Keratinocyte (primary cell): ENCODE measurements around the gene TMEM150B. TPM values are rescaled to one million over a fixed set of nuclear protein-coding genes. Genes with fewer than 3 reads are reported as not detected.

Experiments
- DNase-seq: peaks from one replicate; pipeline ENCODE4 v3.0.0-alpha.2; 2011; ENCODE audit warnings: low read depth, missing footprints, low spot score
- FAIRE-seq: peaks from 2 replicates; lab custom pipeline; 2011; peaks lifted over from hg19 to GRCh38; lab: Jason Lieb, UNC
- H2AFZ ChIP-seq: 2 replicates; pipeline ENCODE4 v1.6.0; 2012; ENCODE audit warnings: low read length, control low read depth, inconsistent platforms; ENCODE audit not compliant: control insufficient read depth
- H3K27ac ChIP-seq: 2 replicates; pipeline ENCODE4 v1.5.1; 2011; ENCODE audit warnings: low read length; ENCODE audit not compliant: control insufficient read depth, insufficient read depth
- H3K27me3 ChIP-seq: 3 replicates; pipeline ENCODE4 v1.6.0; 2011; ENCODE audit warnings: low read length; ENCODE audit not compliant: control insufficient read depth, insufficient read depth; ENCODE audit errors: extremely low read depth
- H3K36me3 ChIP-seq, 2 experiments: 2 replicates in 1 of 2; 3 replicates in 1 of 2; pipeline ENCODE4 v1.5.1; 2011; ENCODE audit warnings: low read length in 2 of 2, mild to moderate bottlenecking in 1 of 2; ENCODE audit not compliant: control insufficient read depth in 2 of 2, insufficient read depth in 2 of 2; ENCODE audit errors: extremely low read depth in 1 of 2
- H3K4me1 ChIP-seq: 3 replicates; pipeline ENCODE4 v1.5.1; 2011; ENCODE audit warnings: low read length; ENCODE audit not compliant: control insufficient read depth, insufficient read depth; ENCODE audit errors: extremely low read depth
- H3K4me2 ChIP-seq: 3 replicates; pipeline ENCODE4 v1.6.0; 2011; ENCODE audit warnings: low read depth, low read length; ENCODE audit not compliant: control insufficient read depth, insufficient read depth; ENCODE audit errors: extremely low read depth
- H3K4me3 ChIP-seq, 3 experiments: fragments of 200-600 bp in 1 of 3; sonication (generic) in 1 of 3; 2 replicates in 2 of 3; 3 replicates in 1 of 3; pipeline ENCODE4 v1.5.1; 2011 to 2016; ENCODE audit warnings: low read length in 3 of 3, mild to moderate bottlenecking in 3 of 3, control low read depth in 2 of 3, inconsistent platforms in 1 of 3, low read depth in 1 of 3, mixed read lengths in 1 of 3, mixed run types in 1 of 3, moderate library complexity in 1 of 3; ENCODE audit not compliant: control insufficient read depth in 2 of 3, insufficient read depth in 2 of 3; ENCODE audit errors: extremely low read depth in 1 of 3
- H3K79me2 ChIP-seq: 2 replicates; pipeline ENCODE4 v1.6.0; 2012; ENCODE audit warnings: low read length; ENCODE audit not compliant: control insufficient read depth, insufficient read depth
- H3K9ac ChIP-seq: 3 replicates; pipeline ENCODE4 v1.6.0; 2011; ENCODE audit warnings: low read length; ENCODE audit not compliant: control insufficient read depth, insufficient read depth; ENCODE audit errors: extremely low read depth
- H3K9me1 ChIP-seq: 3 replicates; pipeline ENCODE4 v1.6.0; 2011; ENCODE audit warnings: low read length; ENCODE audit not compliant: control insufficient read depth, insufficient read depth; ENCODE audit errors: extremely low read depth
- H3K9me3 ChIP-seq: 2 replicates; pipeline ENCODE4 v1.5.1; 2012; ENCODE audit warnings: low read depth, low read length; ENCODE audit not compliant: control insufficient read depth
- H4K20me1 ChIP-seq: 3 replicates; pipeline ENCODE4 v1.6.0; 2011; ENCODE audit warnings: low read length; ENCODE audit not compliant: control insufficient read depth, insufficient read depth; ENCODE audit errors: extremely low read depth
- CTCF ChIP-seq, 3 experiments: IDR thresholded peaks in 1 of 3; conservative IDR thresholded peaks in 1 of 3; optimal IDR thresholded peaks in 1 of 3; 2 replicates in 2 of 3; 3 replicates in 1 of 3; pipeline versions ENCODE3 to v1.5.1; 2011; ENCODE audit warnings: low read length in 3 of 3, mild to moderate bottlenecking in 3 of 3, moderate library complexity in 2 of 3, control low read depth in 1 of 3, inconsistent platforms in 1 of 3; ENCODE audit not compliant: insufficient read depth in 2 of 3; ENCODE audit errors: extremely low read depth in 1 of 3
- EZH2 ChIP-seq: IDR thresholded peaks from one replicate; pipeline ENCODE4 v1.6.1; 2012; ENCODE audit warnings: inconsistent platforms, mild to moderate bottlenecking, low read length, moderate library complexity
- dilution Hi-C: fragments of 300-500 bp; cut with MboI; formaldehyde crosslinking; loops from one replicate; pipeline ENCODE4 v1.7.0; 2020; ENCODE audit warnings: low sequenced_read_pairs; ENCODE audit not compliant: extremely low pct_ligation_motif_present
- polyA plus RNA-seq, 5 experiments: library from polyadenylated mRNA; depleted of rRNA in 3 of 5; stranded (reverse) in 3 of 5; stranded (forward) in 1 of 5; unstranded in 1 of 5; fragments of >200 nt; gene quantifications; 1 replicate in 1 of 5; 2 replicates in 3 of 5; 3 replicates in 1 of 5; pipeline versions ENCODE4 v1.2.1 to v1.2.3, GENCODE V29; 2011 to 2012; ENCODE audit warnings: missing spikeins in 2 of 5, low read depth in 1 of 5, low replicate concordance in 1 of 5

TMEM150B gene
- polyA plus RNA-seq, 1 donor (not counting 4 experiments of a cell fraction or from before 2014, with no cell fraction given) = not detected

GRCh38 chr19:55306712-55307111, 18.4 kb downstream of the TMEM150B start:
- Histone ChIP-seq H3K36me3 (no peaks in the 10 kb centered on the region), H3K27me3 (no peaks in the 10 kb centered on the region), H4K20me1 (no peaks in the 10 kb centered on the region), H3K9me1 (no peaks in the 10 kb centered on the region), H3K4me2 (no peak overlapping the region), H3K9ac (no peak overlapping the region), H2AFZ (no peak overlapping the region), H3K79me2 (no peaks in the 10 kb centered on the region), H3K4me1 (no peaks in the 10 kb centered on the region), H3K27ac (no peak overlapping the region), H3K4me3 (no peak overlapping the region), H3K9me3 (no peaks in the 10 kb centered on the region)
- FAIRE-seq (no peak), DNase-seq (no peak)
- dilution Hi-C loops = no loop called here
- TF ChIP-seq CTCF (optimal IDR thresholded peaks at IDR 0.05 in 1 of 3, IDR thresholded peaks at IDR 0.05 in 1 of 3, conservative IDR thresholded peaks at IDR 0.05 in 1 of 3; ENCODE audit: extremely low read depth in 1 of 3, insufficient read depth in 2 of 3, low read length in 3 of 3) = no peak
- TF ChIP-seq EZH2 = no peak

- H3K27ac ChIP-seq = no peak overlapping the region
- no peaks in the 10 kb centered on the region for H3K79me2 ChIP-seq
- H3K4me1 ChIP-seq = peaks cover 2% of the 10 kb centered on the region
- no peak for FAIRE-seq
- H3K27me3 ChIP-seq = no peaks in the 10 kb centered on the region
- no peaks in the 10 kb centered on the region for H3K9me3 ChIP-seq
- no peak for DNase-seq
- no peaks in the 10 kb centered on the region for H3K36me3 ChIP-seq
- no peak overlapping the region for H3K9ac ChIP-seq
- H3K9me1 ChIP-seq = no peaks in the 10 kb centered on the region
- no peaks in the 10 kb centered on the region for H4K20me1 ChIP-seq
- H2AFZ ChIP-seq = no peak overlapping the region
- no peak overlapping the region for H3K4me3 ChIP-seq
- dilution Hi-C loops = no loop called here
- TF ChIP-seq EZH2 = no peak
- no peak for TF ChIP-seq CTCF (optimal IDR thresholded peaks at IDR 0.05 in 1 of 3, IDR thresholded peaks at IDR 0.05 in 1 of 3, conservative IDR thresholded peaks at IDR 0.05 in 1 of 3; ENCODE audit: extremely low read depth in 1 of 3, insufficient read depth in 2 of 3, low read length in 3 of 3)
- no peak overlapping the region for H3K4me2 ChIP-seq
These were observed 19.1 kb downstream of the TMEM150B start for GRCh38 chr19:55305983-55306562.
